GM12878 (cell line): ENCODE data around the gene GPX7. TPM values are rescaled to one million over a fixed set of nuclear protein-coding genes. Genes with fewer than 3 reads are reported as not detected.

Source experiments
- ATAC-seq: fragments of 200-7000 bp; cut with Tn5 transposase; 3 replicates; pipeline ENCODE4 v1.9.1; 2020; ENCODE audit warnings: mild to moderate bottlenecking, moderate library complexity
- BruUV-seq: library from RNA; stranded (reverse); fragments of 400-500 nt; replicated peaks from 2 replicates; lab custom pipeline; 2021; lab: Mats Ljungman, UMichigan
- CTCF ChIA-PET: fragments of 300-600 bp; sonication (Branson Sonifier 250); formaldehyde crosslinking; extraction: SDS; loops from one replicate; lab custom pipeline; 2021; ENCODE audit warnings: inconsistent platforms; lab: Yijun Ruan, JAX
- POLR2A ChIA-PET: fragments of 350-600 bp; formaldehyde crosslinking; extraction: SDS; loops from one replicate; lab custom pipeline; 2021; ENCODE audit warnings: inconsistent platforms; lab: Charles Lee
- RAD21 ChIA-PET: fragments of 300-600 bp; sonication (Branson Sonifier 250); formaldehyde crosslinking; loops from one replicate; lab custom pipeline; 2023; ENCODE audit warnings: antibody characterized with exemption; ENCODE audit not compliant: unreplicated experiment; lab: Charles Lee
- SMC1A ChIA-PET: fragments of 300-600 bp; sonication (Branson Sonifier 250); formaldehyde crosslinking; loops from one replicate; lab custom pipeline; 2023; ENCODE audit not compliant: unreplicated experiment, uncharacterized antibody; lab: Charles Lee
- DNase-seq: peaks from one replicate; pipeline ENCODE4 v3.0.0-alpha.2; 2011; ENCODE audit warnings: low read depth, low spot score
- FAIRE-seq: peaks from 3 replicates; lab custom pipeline; 2011; peaks lifted over from hg19 to GRCh38; lab: Jason Lieb, UNC
- H2AFZ ChIP-seq: 2 replicates; pipeline ENCODE4 v1.6.0; 2011; ENCODE audit warnings: low read depth, low read length, control low read depth; ENCODE audit not compliant: control insufficient read depth
- H3K27ac ChIP-seq: 2 replicates; pipeline ENCODE4 v1.5.1; 2011; ENCODE audit warnings: control low read depth; ENCODE audit not compliant: control insufficient read depth, insufficient read depth
- H3K27me3 ChIP-seq, 2 experiments: replicated peaks in 1 of 2; 2 replicates each; pipeline versions ENCODE4 v1.6.0 to v1.6.1; 2011; ENCODE audit warnings: low read length in 1 of 2; ENCODE audit not compliant: control insufficient read depth in 2 of 2, insufficient read depth in 2 of 2
- H3K36me3 ChIP-seq, 2 experiments: 2 replicates each; pipeline ENCODE4 v1.5.1; 2011; ENCODE audit warnings: low read length in 1 of 2; ENCODE audit not compliant: control insufficient read depth in 2 of 2, insufficient read depth in 2 of 2
- H3K4me1 ChIP-seq: 2 replicates; pipeline ENCODE4 v1.6.1; 2011; ENCODE audit warnings: mild to moderate bottlenecking, low read length, moderate library complexity, mixed read lengths; ENCODE audit not compliant: control insufficient read depth, insufficient read depth
- H3K4me2 ChIP-seq: 2 replicates; pipeline ENCODE4 v1.6.0; 2011; ENCODE audit warnings: control low read depth; ENCODE audit not compliant: control insufficient read depth, insufficient read depth
- H3K4me3 ChIP-seq: fragments of 200-600 bp; sonication (generic); 2 replicates; pipeline ENCODE4 v1.5.1; 2016
- H3K79me2 ChIP-seq: 2 replicates; pipeline ENCODE4 v1.6.0; 2011; ENCODE audit warnings: low read length; ENCODE audit not compliant: control insufficient read depth, insufficient read depth
- H3K9ac ChIP-seq: 2 replicates; pipeline ENCODE4 v1.8.0; 2011; ENCODE audit warnings: low read length, control low read depth, mixed read lengths; ENCODE audit not compliant: control insufficient read depth, insufficient read depth
- H3K9me3 ChIP-seq: replicated peaks from 3 replicates; pipeline ENCODE4 v1.5.1; 2011; ENCODE audit warnings: mild to moderate bottlenecking, low read length; ENCODE audit not compliant: control insufficient read depth, insufficient read depth
- H4K20me1 ChIP-seq: 2 replicates; pipeline ENCODE4 v1.6.0; 2011; ENCODE audit not compliant: control insufficient read depth, insufficient read depth
- BMI1 ChIP-seq: fragments of 450-650 bp; IDR thresholded peaks from 2 replicates; pipeline ENCODE4 v1.6.1; 2016; ENCODE audit warnings: mild to moderate bottlenecking, moderate library complexity, borderline replicate concordance
- EP300 ChIP-seq, 2 experiments: fragments of 150-350 bp in 1 of 2; IDR thresholded peaks; 2 replicates each; pipeline ENCODE4 v1.6.1; 2011 to 2012; ENCODE audit warnings: low read depth in 2 of 2, low read length in 2 of 2, borderline replicate concordance in 1 of 2, improper control_type of control experiment in 1 of 2, inconsistent platforms in 1 of 2; ENCODE audit not compliant: control insufficient read depth in 1 of 2
- FOXM1 ChIP-seq: IDR thresholded peaks from 2 replicates; pipeline ENCODE4 v1.6.1; 2012; ENCODE audit warnings: low read depth, mild to moderate bottlenecking, inconsistent platforms, low read length, moderate library complexity
- HDGF ChIP-seq: fragments of 450-650 bp; IDR thresholded peaks from 2 replicates; pipeline ENCODE4 v1.6.1; 2016; ENCODE audit warnings: antibody characterized with exemption
- IRF4 ChIP-seq: IDR thresholded peaks from 2 replicates; pipeline ENCODE4 v1.6.1; 2011; ENCODE audit warnings: low read depth, low read length
- MTA3 ChIP-seq: IDR thresholded peaks from 2 replicates; pipeline ENCODE4 v1.6.1; 2012; ENCODE audit warnings: low read length, inconsistent platforms, borderline replicate concordance
- MXI1 ChIP-seq: fragments of 150-350 bp; IDR thresholded peaks from 2 replicates; pipeline ENCODE4 v1.6.1; 2011; ENCODE audit warnings: low read depth, mild to moderate bottlenecking, inconsistent platforms, low read length, improper control_type of control experiment
- NFYB ChIP-seq: IDR thresholded peaks from 2 replicates; pipeline ENCODE4 v1.6.1; 2011; ENCODE audit warnings: low read depth, mild to moderate bottlenecking, low read length, improper control_type of control experiment, moderate library complexity; ENCODE audit not compliant: insufficient read depth
- NR2F1 ChIP-seq: fragments of 450-650 bp; conservative IDR thresholded peaks from 2 replicates; pipeline ENCODE4 v1.6.1; 2017; ENCODE audit warnings: mild to moderate bottlenecking
- RUNX3 ChIP-seq: IDR thresholded peaks from 2 replicates; pipeline ENCODE4 v1.6.1; 2012; ENCODE audit warnings: low read length, inconsistent platforms
- TCF7 ChIP-seq: IDR thresholded peaks from 2 replicates; pipeline ENCODE4 v1.6.1; 2014; ENCODE audit warnings: antibody characterized with exemption, borderline replicate concordance
- WGBS: methylation state at CpG from one replicate; pipeline ENCODE4 v1.1.6; 2016; ENCODE audit warnings: low lambda C conversion rate; ENCODE audit not compliant: insufficient replicate concordance, insufficient coverage; ENCODE audit errors: missing lambda C conversion rate; 5-methylcytosine and 5-hydroxymethylcytosine counted together
- in situ Hi-C: fragments of 300-500 bp; cut with MboI; formaldehyde crosslinking; loops from 9 replicates; pipeline ENCODE4 v1.14.3; 2018; ENCODE audit warnings: mixed read lengths
- intact Hi-C: fragments of 100-400 bp; cut with micrococcal nuclease; formaldehyde crosslinking; loops from one replicate; pipeline ENCODE4 v1.14.2; 2022; ENCODE audit not compliant: unreplicated experiment
- polyA plus RNA-seq, 11 experiments: library from polyadenylated mRNA; depleted of rRNA in 4 of 11; unstranded in 6 of 11; stranded (reverse) in 5 of 11; fragments of >200 nt; fragmentation: Nextera tagmentation in 4 of 11; fragmentation: Illumina TruSeq in 1 of 11; extraction: Ambion mirVana in 4 of 11; extraction: Trizol in 1 of 11; gene quantifications; 1 replicate in 1 of 11; 2 replicates in 10 of 11; pipeline versions ENCODE4 v1.2.1 to v1.2.3, GENCODE V29; 2011 to 2016; ENCODE audit warnings: inconsistent platforms in 2 of 11, missing spikeins in 2 of 11, low read depth in 1 of 11
- total RNA-seq, 4 experiments: library from RNA; depleted of rRNA in 3 of 4; stranded (reverse); fragments of >200 nt in 3 of 4; fragmentation: Illumina TruSeq in 1 of 4; extraction: Trizol in 1 of 4; gene quantifications; 2 replicates each; pipeline versions ENCODE4 v1.2.1 to v1.2.3, GENCODE V29; 2013 to 2021

Gene GPX7
- total and polyA plus RNA-seq, 10 of the 15 experiments (the other 5 are each of a cell fraction or from before 2014, with no cell fraction given) = 1.9 to 4.2 (median 2.5) TPM; not detected in 1

- Histone ChIP-seq H4K20me1 (no peaks in the 10 kb centered on the region), H3K4me2 (peak overlapping the region; percentile 81; the same call in 1 of the 2 replicates), H2AFZ (no peak overlapping the region), H3K4me1 (peaks cover 24% of the 10 kb centered on the region), H3K27ac (no peak overlapping the region), H3K9me3 (no peaks in the 10 kb centered on the region), H3K4me3 (no peak overlapping the region), H3K9ac (no peak overlapping the region), H3K36me3 (no peaks in the 10 kb centered on the region)
- no peak for DNase-seq
- BruUV-seq = no TSS peak
- 31% methylated on average over 6 of the region's 6 CpGs for WGBS
- CTCF ChIA-PET = interaction anchor here (0.6 to 1.7 kb wide), 3 partner anchors 9 to 82 kb away, joined by 3 to 6 read pairs (median 4); no protein-coding TSS in a partner anchor
- SMC1A ChIA-PET = interaction anchor here (1.1 to 2.3 kb wide), 8 partner anchors 10 to 83 kb away, joined by 3 to 13 read pairs (median 5); no protein-coding TSS in a partner anchor
- TF ChIP-seq NFYB (no peak), MXI1 (no peak), FOXM1 (no peak), MTA3 (no peak), HDGF (no peak), RUNX3 (no peak), BMI1 (no peak), EP300 (IDR thresholded peaks at IDR 0.05; ENCODE audit: borderline replicate concordance in 1 of 2, control insufficient read depth in 1 of 2, low read depth in 2 of 2, low read length in 2 of 2) (no peak), TCF7 (no peak), IRF4 (no peak), NR2F1 (no peak)
- TF ChIP-seq, all 136 proteins: peak for 0
- ChIA-PET POLR2A (interaction anchor here (1.2 kb wide), 1 partner anchor 56 kb away, joined by 3 read pairs; no protein-coding TSS in a partner anchor), RAD21 (interaction anchor here (0.8 to 1.5 kb wide), 4 partner anchors 33 to 56 kb away, joined by 3 to 6 read pairs (median 3); partner anchors contain the start of gene TUT4)
- ATAC-seq = peak; percentile 21
- no peak for FAIRE-seq
- H3K27me3 ChIP-seq = peaks cover 1 to 4% of the 10 kb centered on the region in 2 experiments; a peak in 2 of 4 replicates
- intact Hi-C loops (no loop called here), in situ Hi-C loops (no loop called here)
- no peaks in the 10 kb centered on the region for H3K79me2 ChIP-seq
Observed at GRCh38 chr1:52603630-52604029, 1.5 kb downstream of the GPX7 start.
